WTC11 (cell line): Measurements from ENCODE around the gene EXOC4.

Experiments
- ATF3 ChIP-seq: sonication (generic); formaldehyde crosslinking; conservative IDR thresholded peaks from 2 replicates; pipeline ENCODE4 v1.8.1; 2022; ENCODE audit warnings: mild to moderate bottlenecking, missing genetic modification reagents
- CTCF ChIP-seq: fragments of 200-600 bp; IDR thresholded peaks from 2 replicates; pipeline ENCODE4 v1.8.0; 2022; ENCODE audit warnings: antibody characterized with exemption
- E2F4 ChIP-seq: sonication (generic); formaldehyde crosslinking; IDR thresholded peaks from 2 replicates; pipeline ENCODE4 v1.8.1; 2022; ENCODE audit warnings: low read depth, mild to moderate bottlenecking, moderate library complexity, missing genetic modification reagents, borderline replicate concordance
- GABPB1 ChIP-seq: sonication (generic); formaldehyde crosslinking; IDR thresholded peaks from 2 replicates; pipeline ENCODE4 v1.8.1; 2023; ENCODE audit warnings: mild to moderate bottlenecking, missing genetic modification reagents
- IRF2 ChIP-seq: sonication (generic); formaldehyde crosslinking; IDR thresholded peaks from 2 replicates; pipeline ENCODE4 v1.8.0; 2022; ENCODE audit warnings: low read depth, missing genetic modification reagents, borderline replicate concordance
- USF2 ChIP-seq: sonication (generic); formaldehyde crosslinking; IDR thresholded peaks from 2 replicates; pipeline ENCODE4 v1.8.1; 2023; ENCODE audit warnings: mild to moderate bottlenecking, missing genetic modification reagents, moderate library complexity
- ZNF317 ChIP-seq: sonication (generic); formaldehyde crosslinking; IDR thresholded peaks from 2 replicates; pipeline ENCODE4 v1.8.1; 2023; ENCODE audit warnings: low read depth, mild to moderate bottlenecking, moderate library complexity, missing genetic modification reagents, borderline replicate concordance

- TF ChIP-seq ATF3 (CRISPR knock-in tag) (no peak), CTCF (no peak), E2F4 (no peak), GABPB1 (CRISPR knock-in tag) (no peak), IRF2 (CRISPR knock-in tag) (no peak), ZNF317 (CRISPR knock-in tag) (no peak), USF2 (no peak)
These were observed 577.2 kb downstream of the EXOC4 start for GRCh38 chr7:133830081-133830480.
